SU-DHL-6 (cell line): Measurements from ENCODE around the gene CDIP1.

Experiments
- H2AFZ ChIP-seq: fragments of 200-600 bp; sonication (generic); 2 replicates; pipeline ENCODE4 v1.6.1; 2014; ENCODE audit warnings: low read depth, mild to moderate bottlenecking, moderate library complexity, mixed read lengths, antibody characterized with exemption, low read length; ENCODE audit not compliant: severe bottlenecking
- H3F3A ChIP-seq: fragments of 200-600 bp; shearing (Covaris generic); 2 replicates; pipeline ENCODE4 v1.6.0; 2016; ENCODE audit warnings: antibody characterized with exemption, mild to moderate bottlenecking; ENCODE audit not compliant: insufficient read depth
- H3K27ac ChIP-seq: fragments of 200-600 bp; sonication (generic); 2 replicates; pipeline ENCODE4 v1.5.1; 2016; ENCODE audit warnings: low read depth, mild to moderate bottlenecking, low read length, moderate library complexity, mixed read lengths
- H3K27me3 ChIP-seq: fragments of 200-600 bp; sonication (generic), shearing (Covaris generic); 2 replicates; pipeline ENCODE4 v1.6.0; 2014; ENCODE audit warnings: mild to moderate bottlenecking, low read length
- H3K36me3 ChIP-seq: fragments of 200-600 bp; sonication (generic); 2 replicates; pipeline ENCODE4 v1.6.1; 2014; ENCODE audit warnings: mild to moderate bottlenecking, low read length, mixed read lengths
- H3K4me2 ChIP-seq: fragments of 300-600, 200-600 bp; shearing (Covaris generic), sonication (generic); 2 replicates; pipeline ENCODE4 v1.6.0; 2014; ENCODE audit warnings: low read length, low read depth, mild to moderate bottlenecking; ENCODE audit not compliant: poor library complexity, severe bottlenecking
- H3K4me3 ChIP-seq: fragments of 200-600 bp; sonication (generic); 2 replicates; pipeline ENCODE4 v1.5.1; 2014; ENCODE audit warnings: antibody characterized with exemption, low read length, mild to moderate bottlenecking, mixed read lengths; ENCODE audit not compliant: insufficient read depth, poor library complexity, severe bottlenecking
- H3K79me2 ChIP-seq: fragments of 200-600 bp; sonication (generic); 2 replicates; pipeline ENCODE4 v1.6.1; 2014; ENCODE audit warnings: mild to moderate bottlenecking, low read length, moderate library complexity; ENCODE audit not compliant: insufficient read depth
- H3K9ac ChIP-seq: fragments of 200-600 bp; sonication (generic); 2 replicates; pipeline ENCODE4 v1.7.0; 2014; ENCODE audit warnings: mild to moderate bottlenecking, low read length
- H3K9me2 ChIP-seq: fragments of 200-600 bp; sonication (generic); replicated peaks from 2 replicates; pipeline ENCODE4 v1.6.1; 2014; ENCODE audit warnings: low read length; ENCODE audit not compliant: insufficient read depth
- H3K9me3 ChIP-seq: fragments of 200-600 bp; sonication (generic); 2 replicates; pipeline ENCODE4 v1.6.1; 2014; ENCODE audit warnings: low read length, mixed read lengths; ENCODE audit not compliant: insufficient read depth
- H4K20me1 ChIP-seq: fragments of 200-600 bp; sonication (generic); 2 replicates; pipeline ENCODE4 v1.6.1; 2014; ENCODE audit warnings: low read depth, mild to moderate bottlenecking, antibody characterized with exemption, low read length, moderate library complexity, mixed read lengths
- EZH2phosphoT487 ChIP-seq: fragments of 200-600 bp; sonication (generic), shearing (Covaris generic); conservative IDR thresholded peaks from 2 replicates; pipeline ENCODE4 v1.6.1; 2018; ENCODE audit warnings: mild to moderate bottlenecking, antibody characterized with exemption, low read length, moderate library complexity, mixed read lengths
- TF ChIP-seq, protein P1 (sequence below): fragments of 200-600 bp; sonication (generic); IDR thresholded peaks from one replicate; pipeline ENCODE4 v1.5.1; 2017; ENCODE audit warnings: antibody characterized with exemption, mild to moderate bottlenecking, low read length, moderate library complexity; ENCODE audit not compliant: insufficient read depth, poor library complexity, severe bottlenecking

Gene CDIP1

DNA sequence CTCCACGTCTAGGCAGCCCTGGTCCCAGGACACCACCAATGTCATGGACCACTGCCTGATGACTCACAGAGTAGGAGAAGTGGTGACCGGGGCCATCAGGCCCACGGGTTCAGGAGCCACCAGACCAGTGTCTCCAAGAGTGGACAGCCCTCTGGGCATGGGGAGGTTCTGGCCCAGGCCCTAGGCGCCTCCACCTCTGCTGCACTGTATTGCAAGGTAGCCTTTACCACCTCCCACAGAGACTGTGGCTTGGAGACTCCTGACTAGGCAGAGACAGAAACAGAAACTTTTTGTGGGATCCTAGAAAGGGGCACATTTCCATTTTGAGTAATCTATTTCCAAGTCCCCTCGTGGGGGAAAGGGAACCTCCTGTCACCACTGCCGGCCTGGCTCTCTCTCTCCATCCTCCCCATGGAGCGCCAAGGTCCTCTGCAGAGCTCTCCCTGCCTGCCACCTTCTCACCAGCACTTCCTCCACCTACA, 2.9 kb downstream of the CDIP1 start:
- no peaks in the 10 kb centered on the region for H3K79me2 ChIP-seq

DNA sequence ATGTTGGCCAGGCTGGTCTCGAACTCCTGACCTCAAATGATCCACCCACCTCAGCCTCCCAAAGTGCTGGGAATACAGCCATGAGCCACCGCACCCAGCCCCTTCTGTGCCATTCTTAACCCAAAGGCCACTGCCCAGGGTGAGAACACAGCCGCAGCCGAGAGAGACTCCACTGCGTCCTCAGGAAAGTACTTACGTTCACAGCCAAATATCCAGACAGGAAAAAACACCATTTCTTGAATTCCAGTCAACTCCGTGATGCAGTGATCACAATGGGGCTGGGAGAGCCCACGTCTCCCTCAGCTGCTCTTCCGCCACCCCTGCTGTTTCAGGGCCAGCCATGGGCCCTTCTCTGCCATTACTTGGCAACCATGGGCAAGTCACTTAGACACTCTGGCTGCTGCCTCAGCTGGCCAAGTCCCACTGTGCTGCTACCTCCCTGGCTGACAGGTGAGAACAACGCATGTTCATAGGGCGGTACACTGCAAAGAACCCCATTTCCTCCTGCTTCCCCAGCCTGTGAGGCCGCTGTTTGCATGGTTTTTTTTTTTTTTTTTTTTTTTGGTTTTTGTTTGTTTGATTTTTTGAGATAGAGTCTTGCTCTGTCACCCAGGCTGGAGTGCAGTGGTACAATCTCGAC, 4.3 kb downstream of the CDIP1 start:
- TF ChIP-seq, protein P1, sequence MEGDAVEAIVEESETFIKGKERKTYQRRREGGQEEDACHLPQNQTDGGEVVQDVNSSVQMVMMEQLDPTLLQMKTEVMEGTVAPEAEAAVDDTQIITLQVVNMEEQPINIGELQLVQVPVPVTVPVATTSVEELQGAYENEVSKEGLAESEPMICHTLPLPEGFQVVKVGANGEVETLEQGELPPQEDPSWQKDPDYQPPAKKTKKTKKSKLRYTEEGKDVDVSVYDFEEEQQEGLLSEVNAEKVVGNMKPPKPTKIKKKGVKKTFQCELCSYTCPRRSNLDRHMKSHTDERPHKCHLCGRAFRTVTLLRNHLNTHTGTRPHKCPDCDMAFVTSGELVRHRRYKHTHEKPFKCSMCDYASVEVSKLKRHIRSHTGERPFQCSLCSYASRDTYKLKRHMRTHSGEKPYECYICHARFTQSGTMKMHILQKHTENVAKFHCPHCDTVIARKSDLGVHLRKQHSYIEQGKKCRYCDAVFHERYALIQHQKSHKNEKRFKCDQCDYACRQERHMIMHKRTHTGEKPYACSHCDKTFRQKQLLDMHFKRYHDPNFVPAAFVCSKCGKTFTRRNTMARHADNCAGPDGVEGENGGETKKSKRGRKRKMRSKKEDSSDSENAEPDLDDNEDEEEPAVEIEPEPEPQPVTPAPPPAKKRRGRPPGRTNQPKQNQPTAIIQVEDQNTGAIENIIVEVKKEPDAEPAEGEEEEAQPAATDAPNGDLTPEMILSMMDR, result no peak
- TF ChIP-seq EZH2phosphoT487, result no peak
- Histone ChIP-seq H3K4me3 (no peak overlapping the region), H4K20me1 (no peaks in the 10 kb centered on the region), H3K79me2 (no peaks in the 10 kb centered on the region), H3K9me2 (no peaks in the 10 kb centered on the region), H3F3A (no peaks in the 10 kb centered on the region), H3K4me2 (no peak overlapping the region), H3K27ac (no peak overlapping the region), H3K36me3 (no peaks in the 10 kb centered on the region), H3K9me3 (no peaks in the 10 kb centered on the region), H3K27me3 (no peaks in the 10 kb centered on the region), H2AFZ (no peak overlapping the region), H3K9ac (no peak overlapping the region)

More for the DNA sequence above, 2.9 kb downstream of the CDIP1 start:
- H3K4me3 ChIP-seq, result no peak overlapping the region
- H3K36me3 ChIP-seq, result no peaks in the 10 kb centered on the region
- H3K27me3 ChIP-seq, result no peaks in the 10 kb centered on the region
- no peaks in the 10 kb centered on the region for H3K9me2 ChIP-seq
- H2AFZ ChIP-seq, result no peak overlapping the region
- no peak overlapping the region for H3K9ac ChIP-seq
- no peak overlapping the region for H3K27ac ChIP-seq
- H3F3A ChIP-seq, result no peaks in the 10 kb centered on the region
- no peak overlapping the region for H3K4me2 ChIP-seq
- 0 out of 2 replicates have a peak, but pooled peaks cover 6% of the 10 kb centered on the region for H3K9me3 ChIP-seq
- no peaks in the 10 kb centered on the region for H4K20me1 ChIP-seq
- no peak for TF ChIP-seq EZH2phosphoT487
- TF ChIP-seq, protein P1, result no peak

DNA sequence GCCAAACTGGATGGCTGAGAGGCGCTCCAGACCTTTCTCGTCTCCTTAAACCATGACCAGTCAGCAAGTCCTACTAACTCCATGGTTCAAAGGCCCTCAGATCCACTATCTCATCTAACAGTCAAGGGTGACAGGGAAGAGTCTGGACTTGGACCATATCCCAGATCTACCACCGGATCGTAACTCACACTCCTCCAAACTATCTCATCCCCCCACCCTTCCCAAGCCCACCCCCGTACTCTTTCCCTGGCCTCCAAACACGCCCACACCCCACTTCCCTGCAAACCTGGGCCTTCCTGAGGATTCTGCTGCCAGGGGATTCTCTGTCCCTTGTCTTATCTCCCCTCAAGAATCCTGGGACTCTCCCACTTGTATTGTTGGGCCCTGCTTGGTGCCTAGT, 5.1 kb downstream of the CDIP1 start:
- Histone ChIP-seq H3K9ac (no peak overlapping the region), H3K4me3 (no peak overlapping the region), H3K9me2 (no peaks in the 10 kb centered on the region), H4K20me1 (no peaks in the 10 kb centered on the region), H3K4me2 (no peak overlapping the region), H3K27me3 (no peaks in the 10 kb centered on the region), H3K79me2 (no peaks in the 10 kb centered on the region), H2AFZ (no peak overlapping the region), H3K27ac (no peak overlapping the region), H3K9me3 (no peaks in the 10 kb centered on the region), H3F3A (no peaks in the 10 kb centered on the region), H3K36me3 (no peaks in the 10 kb centered on the region)
- TF ChIP-seq EZH2phosphoT487, result no peak
- TF ChIP-seq, protein P1, result no peak
